NT2/D1 (cell line): ENCODE results near the gene GLYR1.

ENCODE experiments used
- DNase-seq: peaks from one replicate; pipeline ENCODE4 v3.0.0-alpha.2; 2011; ENCODE audit warnings: low read depth, low spot score
- H3K27me3 ChIP-seq: 2 replicates; pipeline ENCODE4 v1.6.0; 2011; ENCODE audit warnings: mild to moderate bottlenecking; ENCODE audit not compliant: insufficient read length, insufficient read depth
- H3K36me3 ChIP-seq: 2 replicates; pipeline ENCODE4 v1.6.1; 2011; ENCODE audit warnings: mild to moderate bottlenecking, low read length, mixed read lengths; ENCODE audit not compliant: insufficient read depth, insufficient read length
- H3K4me1 ChIP-seq: 2 replicates; pipeline ENCODE4 v1.5.1; 2011; ENCODE audit not compliant: insufficient read depth, insufficient read length
- H3K4me3 ChIP-seq: 2 replicates; pipeline ENCODE4 v1.5.1; 2011; ENCODE audit warnings: low read depth; ENCODE audit not compliant: insufficient read length
- H3K9ac ChIP-seq: 2 replicates; pipeline ENCODE4 v1.6.0; 2011; ENCODE audit warnings: low read depth; ENCODE audit not compliant: insufficient read length
- H3K9me3 ChIP-seq: 2 replicates; pipeline ENCODE4 v1.5.1; 2011; ENCODE audit warnings: mild to moderate bottlenecking, low read length; ENCODE audit not compliant: insufficient read depth
- SUZ12 ChIP-seq: IDR thresholded peaks from 2 replicates; pipeline ENCODE4 v1.6.1; 2011; ENCODE audit not compliant: insufficient read length, insufficient read depth; ENCODE audit errors: extremely low read depth
- YY1 ChIP-seq: IDR thresholded peaks from 2 replicates; pipeline ENCODE4 v1.6.1; 2011; ENCODE audit not compliant: insufficient read length, insufficient read depth
- ZNF274 ChIP-seq: IDR thresholded peaks from 2 replicates; pipeline ENCODE4 v1.6.1; 2011; ENCODE audit warnings: mild to moderate bottlenecking, low read depth, low read length

The GLYR1 gene

GRCh38 chr16:4813251-4814003 lies 33.7 kb downstream of the GLYR1 start:
- no peaks in the 10 kb centered on the region for H3K9me3 ChIP-seq
- no peaks in the 10 kb centered on the region for H3K27me3 ChIP-seq
- no peak for TF ChIP-seq ZNF274
- no peak for TF ChIP-seq SUZ12
- no peak for TF ChIP-seq YY1
- H3K9ac ChIP-seq: no peak overlapping the region
- no peak overlapping the region for H3K4me3 ChIP-seq
- H3K4me1 ChIP-seq: peaks cover 8% of the 10 kb centered on the region
- peaks cover 82% of the 10 kb centered on the region for H3K36me3 ChIP-seq
- DNase-seq: no peak

GRCh38 chr16:4811773-4812172 lies 35.3 kb downstream of the GLYR1 start:
- H3K9me3 ChIP-seq: no peaks in the 10 kb centered on the region
- H3K4me1 ChIP-seq: peaks cover 8% of the 10 kb centered on the region
- TF ChIP-seq YY1 (no peak), ZNF274 (no peak), SUZ12 (no peak)
- no peak overlapping the region for H3K4me3 ChIP-seq
- no peaks in the 10 kb centered on the region for H3K27me3 ChIP-seq
- no peak overlapping the region for H3K9ac ChIP-seq
- no peak for DNase-seq
- H3K36me3 ChIP-seq: peaks cover 83% of the 10 kb centered on the region

DNA sequence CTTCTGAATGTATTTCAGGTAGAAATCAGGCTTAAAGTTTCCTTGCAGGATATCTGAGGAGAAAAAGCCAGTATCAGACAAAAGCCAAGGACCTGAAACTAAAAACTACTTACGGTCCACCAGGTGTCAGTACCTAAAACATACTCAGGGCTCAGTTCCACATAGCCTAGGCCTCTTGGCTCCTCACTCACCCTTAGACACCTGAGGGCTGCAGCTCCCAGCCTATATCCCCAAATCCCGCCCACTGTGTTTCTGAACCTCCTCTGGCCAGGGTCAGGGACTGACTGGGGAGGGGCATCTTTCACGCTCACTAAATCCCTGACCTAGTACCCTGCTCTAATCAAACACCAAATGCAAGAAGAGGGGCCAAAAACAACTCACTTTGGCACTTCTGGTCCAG lies 35.8 kb downstream of the GLYR1 start:
- no peak for DNase-seq
- H3K4me1 ChIP-seq: peaks cover 8% of the 10 kb centered on the region
- no peaks in the 10 kb centered on the region for H3K27me3 ChIP-seq
- no peak overlapping the region for H3K9ac ChIP-seq
- TF ChIP-seq SUZ12 (no peak), ZNF274 (no peak)
- no peaks in the 10 kb centered on the region for H3K9me3 ChIP-seq
- H3K36me3 ChIP-seq: peaks cover 82% of the 10 kb centered on the region
- H3K4me3 ChIP-seq: no peak overlapping the region

- Histone ChIP-seq H3K9me3 (no peaks in the 10 kb centered on the region), H3K27me3 (no peaks in the 10 kb centered on the region)
Measured at GRCh38 chr16:4806280-4806679, 40.8 kb downstream of the GLYR1 start.

DNA sequence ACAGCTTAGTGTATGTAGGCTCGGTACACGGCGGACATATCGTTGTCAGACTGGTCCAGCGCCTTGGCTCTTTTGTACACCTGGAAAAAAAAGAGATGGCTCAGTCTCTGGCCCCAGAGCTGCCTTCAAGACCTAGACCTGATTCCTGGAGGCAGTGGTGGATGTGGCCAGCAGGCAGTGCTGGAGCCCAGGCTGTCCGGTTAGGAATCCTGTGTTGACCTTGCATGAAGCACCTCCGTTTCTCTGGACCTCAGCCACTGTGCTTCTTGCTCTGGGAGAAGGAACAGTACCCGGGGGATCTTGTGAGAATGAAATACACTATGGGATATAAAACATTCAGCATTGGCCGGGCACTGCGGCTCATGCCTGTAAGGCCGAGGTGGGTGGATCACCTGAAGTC lies 41.9 kb downstream of the GLYR1 start:
- Histone ChIP-seq H3K27me3 (peaks cover 3% of the 10 kb centered on the region), H3K4me1 (peaks cover 31% of the 10 kb centered on the region), H3K4me3 (no peak overlapping the region), H3K36me3 (peaks cover 64% of the 10 kb centered on the region), H3K9me3 (no peaks in the 10 kb centered on the region), H3K9ac (no peak overlapping the region)
- TF ChIP-seq YY1 (no peak), ZNF274 (no peak), SUZ12 (no peak)
- no peak for DNase-seq

More at GRCh38 chr16:4806280-4806679, 40.8 kb downstream of the GLYR1 start:
- TF ChIP-seq SUZ12 (no peak), YY1 (no peak), ZNF274 (no peak)
- H3K4me3 ChIP-seq: no peak overlapping the region
- peaks cover 23% of the 10 kb centered on the region for H3K4me1 ChIP-seq
- DNase-seq: no peak
- H3K9ac ChIP-seq: no peak overlapping the region
- peaks cover 64% of the 10 kb centered on the region for H3K36me3 ChIP-seq

GRCh38 chr16:4803898-4804762 lies 43.0 kb downstream of the GLYR1 start:
- H3K36me3 ChIP-seq: peaks cover 65% of the 10 kb centered on the region
- no peak for DNase-seq
- no peaks in the 10 kb centered on the region for H3K9me3 ChIP-seq
- H3K9ac ChIP-seq: peak overlapping the region; percentile 17
- H3K27me3 ChIP-seq: peaks cover 3% of the 10 kb centered on the region
- TF ChIP-seq ZNF274 (no peak), YY1 (no peak), SUZ12 (no peak)
- H3K4me3 ChIP-seq: no peak overlapping the region
- H3K4me1 ChIP-seq: peaks cover 38% of the 10 kb centered on the region

- peaks cover 62% of the 10 kb centered on the region for H3K36me3 ChIP-seq
- no peak for DNase-seq
- peaks cover 38% of the 10 kb centered on the region for H3K4me1 ChIP-seq
- no peak for TF ChIP-seq SUZ12
- TF ChIP-seq YY1: no peak
- no peak for TF ChIP-seq ZNF274
- peak overlapping the region; percentile 74 for H3K4me3 ChIP-seq
- no peaks in the 10 kb centered on the region for H3K9me3 ChIP-seq
- H3K27me3 ChIP-seq: peaks cover 3% of the 10 kb centered on the region
- peak overlapping the region; percentile 17 for H3K9ac ChIP-seq
Measured at GRCh38 chr16:4803401-4803844, 43.7 kb downstream of the GLYR1 start.
